ENCODE results near the gene UNC5CL. TPM values are rescaled to one million over a fixed set of nuclear protein-coding genes. Genes with fewer than 3 reads are reported as not detected.

Gene UNC5CL
- total RNA-seq, 1 experiment from 2014 or later, result 0.81 TPM

DNA sequence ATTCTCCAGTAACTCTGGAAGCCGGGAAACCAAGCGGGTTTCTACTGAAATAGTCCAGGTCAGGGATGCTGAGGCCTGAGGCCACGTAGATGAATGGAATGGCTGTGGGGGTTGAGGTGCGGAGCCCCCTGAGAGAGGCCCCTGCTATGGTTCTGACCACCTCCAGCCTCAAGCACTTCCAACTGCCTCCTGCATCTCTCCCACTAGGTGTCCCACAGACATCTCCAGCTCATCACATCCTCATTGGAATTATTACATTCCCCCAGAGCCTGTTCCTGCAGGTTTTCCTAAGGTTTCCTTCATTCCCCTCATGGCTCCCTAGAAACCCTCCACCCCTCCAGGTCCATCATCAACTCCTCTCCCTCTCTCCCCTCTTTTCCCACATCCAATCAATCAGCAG lies 48.7 kb downstream of the UNC5CL start:
- Mint-ChIP-seq H3K27me3 (ENCODE audit: low read depth) (peaks cover 7% of the 10 kb centered on the region), H3K4me3 (no peak overlapping the region), H3K27ac (no peak overlapping the region), H3K4me1 (peaks cover 15 to 30% of the 10 kb centered on the region in 2 experiments), H3K9me3 (peaks cover 0 to 2% of the 10 kb centered on the region in 2 experiments; a peak in 1 of 5 replicates), H3K36me3 (ENCODE audit: insufficient read depth in 1 of 3, low read depth in 3 of 3) (0 out of 7 replicates have a peak, but pooled peaks cover 0 to 2% (median 0%) of the 10 kb centered on the region in 3 experiments)
- Histone ChIP-seq H2BK120ac (ENCODE audit: low read depth, low read length, poor library complexity, severe bottlenecking) (no peak overlapping the region), H3K9me3 (ENCODE audit: control insufficient read depth, low read depth, low read length) (no peaks in the 10 kb centered on the region), H4K5ac (ENCODE audit: insufficient read length, low read depth, low read length) (no peak overlapping the region), H3K4ac (ENCODE audit: low read depth, low read length) (no peak overlapping the region), H3K79me2 (ENCODE audit: insufficient read depth, low read length) (no peaks in the 10 kb centered on the region), H2AFZ (ENCODE audit: low read length) (no peak overlapping the region), H3K18ac (ENCODE audit: insufficient read length, low read depth, low read length) (no peak overlapping the region), H3K9ac (ENCODE audit: extremely low read depth, insufficient read length, low read length) (no peak overlapping the region), H3K27me3 (ENCODE audit: insufficient read depth, low read length) (no peaks in the 10 kb centered on the region), H2BK20ac (ENCODE audit: low read depth, low read length, poor library complexity, severe bottlenecking) (no peak overlapping the region), H2BK12ac (ENCODE audit: insufficient read length, low read depth, low read length) (no peak overlapping the region), H3K4me1 (ENCODE audit: insufficient read depth, low read length) (no peaks in the 10 kb centered on the region), H3K79me1 (ENCODE audit: insufficient read depth, low read depth, low read length, poor library complexity, severe bottlenecking) (no peaks in the 10 kb centered on the region), H3K14ac (ENCODE audit: insufficient read depth, low read length) (no peak overlapping the region), H4K20me1 (ENCODE audit: control insufficient read depth, insufficient read depth, insufficient read length) (no peaks in the 10 kb centered on the region), H3K23ac (ENCODE audit: insufficient read length, low read depth, low read length) (no peak overlapping the region), H3K56ac (ENCODE audit: insufficient read length, low read depth, low read length) (no peak overlapping the region), H4K91ac (ENCODE audit: insufficient read length, low read depth, low read length) (no peak overlapping the region), H3T11ph (ENCODE audit: low read length) (no peak overlapping the region), H3K27ac (ENCODE audit: insufficient read length, low read depth, low read length) (no peak overlapping the region), H3K23me2 (ENCODE audit: insufficient read length, low read depth, low read length, poor library complexity, severe bottlenecking) (no peaks in the 10 kb centered on the region), H2AK5ac (ENCODE audit: insufficient read length, low read length) (no peak overlapping the region), H3K4me2 (ENCODE audit: insufficient read depth, insufficient read length, low read length) (no peak overlapping the region), H2BK5ac (ENCODE audit: insufficient read length, low read length) (no peak overlapping the region), H4K8ac (replicated peaks; ENCODE audit: insufficient read length, low read depth, low read length) (no peak overlapping the region), H2BK15ac (ENCODE audit: low read depth, low read length) (no peak overlapping the region)
- TF ChIP-seq, protein P1, sequence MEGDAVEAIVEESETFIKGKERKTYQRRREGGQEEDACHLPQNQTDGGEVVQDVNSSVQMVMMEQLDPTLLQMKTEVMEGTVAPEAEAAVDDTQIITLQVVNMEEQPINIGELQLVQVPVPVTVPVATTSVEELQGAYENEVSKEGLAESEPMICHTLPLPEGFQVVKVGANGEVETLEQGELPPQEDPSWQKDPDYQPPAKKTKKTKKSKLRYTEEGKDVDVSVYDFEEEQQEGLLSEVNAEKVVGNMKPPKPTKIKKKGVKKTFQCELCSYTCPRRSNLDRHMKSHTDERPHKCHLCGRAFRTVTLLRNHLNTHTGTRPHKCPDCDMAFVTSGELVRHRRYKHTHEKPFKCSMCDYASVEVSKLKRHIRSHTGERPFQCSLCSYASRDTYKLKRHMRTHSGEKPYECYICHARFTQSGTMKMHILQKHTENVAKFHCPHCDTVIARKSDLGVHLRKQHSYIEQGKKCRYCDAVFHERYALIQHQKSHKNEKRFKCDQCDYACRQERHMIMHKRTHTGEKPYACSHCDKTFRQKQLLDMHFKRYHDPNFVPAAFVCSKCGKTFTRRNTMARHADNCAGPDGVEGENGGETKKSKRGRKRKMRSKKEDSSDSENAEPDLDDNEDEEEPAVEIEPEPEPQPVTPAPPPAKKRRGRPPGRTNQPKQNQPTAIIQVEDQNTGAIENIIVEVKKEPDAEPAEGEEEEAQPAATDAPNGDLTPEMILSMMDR (conservative IDR thresholded peaks at IDR 0.05), result no peak; the same call in 2 of the 3 replicates
- no CpG with 5 or more reads among the region's 4 CpGs for WGBS (ENCODE audit: extremely low coverage, insufficient read length, low lambda C conversion rate)
- no peak for DNase-seq
